Endothelial cell (in vitro differentiated cells): ENCODE data around the gene MN1. TPM values are rescaled to one million over a fixed set of nuclear protein-coding genes. Genes with fewer than 3 reads are reported as not detected.

ENCODE experiments used
- DNase-seq: peaks from one replicate; pipeline ENCODE4 v3.0.0; 2021; ENCODE audit warnings: low spot score
- H3K27ac Mint-ChIP-seq: one replicate; pipeline ENCODE4 v1.8.0; 2021; ENCODE audit warnings: mixed read lengths, inconsistent platforms; ENCODE audit not compliant: unreplicated experiment
- H3K27me3 Mint-ChIP-seq: one replicate; pipeline ENCODE4 v1.8.0; 2021; ENCODE audit warnings: mild to moderate bottlenecking, moderate library complexity, mixed read lengths, inconsistent platforms; ENCODE audit not compliant: unreplicated experiment
- H3K36me3 Mint-ChIP-seq: one replicate; pipeline ENCODE4 v1.8.0; 2021; ENCODE audit warnings: mild to moderate bottlenecking, low read depth, mixed read lengths, inconsistent platforms; ENCODE audit not compliant: unreplicated experiment
- H3K4me1 Mint-ChIP-seq: one replicate; pipeline ENCODE4 v1.8.0; 2021; ENCODE audit warnings: mild to moderate bottlenecking, mixed read lengths, inconsistent platforms; ENCODE audit not compliant: unreplicated experiment
- H3K4me3 Mint-ChIP-seq: one replicate; pipeline ENCODE4 v1.8.0; 2021; ENCODE audit warnings: mild to moderate bottlenecking, mixed read lengths, inconsistent platforms; ENCODE audit not compliant: unreplicated experiment
- H3K9me3 Mint-ChIP-seq: one replicate; pipeline ENCODE4 v1.8.0; 2021; ENCODE audit warnings: mixed read lengths, inconsistent platforms; ENCODE audit not compliant: unreplicated experiment
- total RNA-seq: library from RNA; stranded (reverse); fragmentation: NEBNext Ultra II Directional; extraction: Animal tissue kit (Norgen Biotek cat#: 25700); gene quantifications from one replicate; pipeline ENCODE4 v1.2.1, GENCODE V29; 2021; ENCODE audit not compliant: unreplicated experiment
- TF ChIP-seq, protein P1 (sequence below): fragments of 200-600 bp; sonication (generic); IDR thresholded peaks from one replicate; pipeline ENCODE4 v1.5.0; 2021; ENCODE audit warnings: antibody characterized with exemption; ENCODE audit not compliant: unreplicated experiment

MN1 gene
- total RNA-seq, 1 donor from 2014 or later, result 9.9 TPM

DNA sequence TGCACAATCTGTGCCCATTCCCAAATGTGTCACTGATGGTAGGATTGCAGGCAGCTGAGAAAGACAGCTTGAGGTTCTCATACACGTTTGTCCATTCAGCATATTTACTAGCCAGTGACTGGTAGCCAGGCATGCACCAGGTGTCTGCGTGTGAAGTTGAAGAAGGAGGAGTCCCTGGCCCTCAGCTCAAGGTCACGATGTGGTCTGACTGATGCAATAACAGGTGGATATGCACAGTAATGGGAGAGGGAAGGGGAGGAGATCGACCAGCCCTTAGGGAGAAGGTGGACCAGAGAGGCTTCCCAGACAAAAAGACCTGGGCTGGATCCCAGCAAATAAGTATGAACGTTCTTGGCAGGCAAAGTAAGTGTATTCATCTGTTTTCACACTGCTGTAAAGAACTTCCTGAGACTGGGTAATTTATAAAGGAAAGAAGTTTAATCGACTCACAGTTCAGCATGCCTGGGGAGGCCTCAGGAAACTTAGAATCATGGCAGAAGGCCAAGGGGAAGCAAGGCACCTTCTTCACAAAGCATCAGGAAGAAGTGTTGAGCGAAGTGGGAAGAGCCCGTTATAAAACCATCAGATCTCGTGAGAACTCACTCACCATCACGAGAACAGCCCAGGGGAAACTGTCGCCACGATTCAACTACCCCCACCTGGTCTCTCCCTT, 96.0 kb downstream of the MN1 start:
- H3K4me3 Mint-ChIP-seq, result no peak overlapping the region
- H3K27ac Mint-ChIP-seq, result no peak overlapping the region
- H3K36me3 Mint-ChIP-seq, result peaks cover under 1% of the 10 kb centered on the region
- no peaks in the 10 kb centered on the region for H3K9me3 Mint-ChIP-seq
- DNase-seq, result no peak
- peaks cover 20% of the 10 kb centered on the region for H3K4me1 Mint-ChIP-seq
- TF ChIP-seq, protein P1, sequence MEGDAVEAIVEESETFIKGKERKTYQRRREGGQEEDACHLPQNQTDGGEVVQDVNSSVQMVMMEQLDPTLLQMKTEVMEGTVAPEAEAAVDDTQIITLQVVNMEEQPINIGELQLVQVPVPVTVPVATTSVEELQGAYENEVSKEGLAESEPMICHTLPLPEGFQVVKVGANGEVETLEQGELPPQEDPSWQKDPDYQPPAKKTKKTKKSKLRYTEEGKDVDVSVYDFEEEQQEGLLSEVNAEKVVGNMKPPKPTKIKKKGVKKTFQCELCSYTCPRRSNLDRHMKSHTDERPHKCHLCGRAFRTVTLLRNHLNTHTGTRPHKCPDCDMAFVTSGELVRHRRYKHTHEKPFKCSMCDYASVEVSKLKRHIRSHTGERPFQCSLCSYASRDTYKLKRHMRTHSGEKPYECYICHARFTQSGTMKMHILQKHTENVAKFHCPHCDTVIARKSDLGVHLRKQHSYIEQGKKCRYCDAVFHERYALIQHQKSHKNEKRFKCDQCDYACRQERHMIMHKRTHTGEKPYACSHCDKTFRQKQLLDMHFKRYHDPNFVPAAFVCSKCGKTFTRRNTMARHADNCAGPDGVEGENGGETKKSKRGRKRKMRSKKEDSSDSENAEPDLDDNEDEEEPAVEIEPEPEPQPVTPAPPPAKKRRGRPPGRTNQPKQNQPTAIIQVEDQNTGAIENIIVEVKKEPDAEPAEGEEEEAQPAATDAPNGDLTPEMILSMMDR, result no peak
- peaks cover 8% of the 10 kb centered on the region for H3K27me3 Mint-ChIP-seq

DNA sequence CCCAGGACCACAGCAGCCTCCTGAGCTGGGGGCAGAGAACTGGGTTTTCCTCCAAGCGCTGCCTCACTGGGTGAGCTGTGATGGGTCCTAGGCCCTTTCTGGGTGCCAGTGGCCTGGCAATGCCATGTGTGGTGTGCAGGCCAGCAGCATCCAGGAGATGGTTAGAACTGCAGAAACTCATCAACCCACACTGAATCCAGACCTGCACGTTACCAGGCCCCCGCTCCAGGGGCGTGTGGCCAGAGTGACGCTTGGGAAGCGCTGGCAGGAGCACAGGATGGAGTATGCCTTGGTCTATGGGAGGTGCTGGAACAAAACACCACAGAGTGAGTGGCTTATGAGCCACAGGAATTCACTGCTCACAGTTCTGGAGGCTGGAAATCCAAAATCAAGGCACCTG, 97.0 kb downstream of the MN1 start:
- Mint-ChIP-seq H3K9me3 (no peaks in the 10 kb centered on the region), H3K4me3 (no peak overlapping the region), H3K4me1 (peaks cover 20% of the 10 kb centered on the region), H3K36me3 (no peaks in the 10 kb centered on the region), H3K27ac (no peak overlapping the region), H3K27me3 (peaks cover 6% of the 10 kb centered on the region)
- TF ChIP-seq, protein P1, result no peak
- DNase-seq, result no peak

DNA sequence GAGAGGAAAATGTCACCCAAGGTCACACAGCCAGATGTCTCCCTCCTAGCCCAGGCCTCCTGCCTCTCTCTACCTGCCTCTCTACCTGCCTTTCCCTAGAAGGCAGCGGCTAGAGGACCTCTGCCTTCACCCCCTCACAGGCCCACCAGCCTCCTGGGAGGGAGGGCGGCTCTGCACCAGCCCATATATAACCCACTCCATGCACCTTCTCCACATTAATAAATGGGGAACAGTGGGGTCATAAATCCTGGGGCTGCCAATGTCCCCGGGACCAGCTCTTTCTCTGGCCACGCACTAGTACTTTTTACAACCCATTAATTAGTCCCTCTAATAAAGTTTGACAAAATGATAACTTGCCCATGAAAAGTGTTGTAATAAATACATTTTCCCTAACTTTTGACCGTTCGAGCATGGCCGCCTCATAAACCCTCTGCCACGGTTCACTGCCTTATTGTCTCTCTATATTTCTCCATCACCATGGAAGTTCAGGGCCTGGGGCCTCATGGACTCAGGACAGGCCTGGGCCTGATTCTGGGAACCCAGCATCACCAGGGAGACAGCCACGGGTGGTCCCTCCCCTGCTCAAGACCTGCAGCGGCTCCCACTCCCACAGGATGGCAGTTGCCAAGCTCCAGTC, 102.1 kb downstream of the MN1 start:
- H3K36me3 Mint-ChIP-seq, result peaks cover 5% of the 10 kb centered on the region
- H3K4me1 Mint-ChIP-seq, result peaks cover 3% of the 10 kb centered on the region
- TF ChIP-seq, protein P1, result no peak
- H3K9me3 Mint-ChIP-seq, result no peaks in the 10 kb centered on the region
- H3K27ac Mint-ChIP-seq, result no peak overlapping the region
- H3K4me3 Mint-ChIP-seq, result no peak overlapping the region
- H3K27me3 Mint-ChIP-seq, result peaks cover 5% of the 10 kb centered on the region
- no peak for DNase-seq

DNA sequence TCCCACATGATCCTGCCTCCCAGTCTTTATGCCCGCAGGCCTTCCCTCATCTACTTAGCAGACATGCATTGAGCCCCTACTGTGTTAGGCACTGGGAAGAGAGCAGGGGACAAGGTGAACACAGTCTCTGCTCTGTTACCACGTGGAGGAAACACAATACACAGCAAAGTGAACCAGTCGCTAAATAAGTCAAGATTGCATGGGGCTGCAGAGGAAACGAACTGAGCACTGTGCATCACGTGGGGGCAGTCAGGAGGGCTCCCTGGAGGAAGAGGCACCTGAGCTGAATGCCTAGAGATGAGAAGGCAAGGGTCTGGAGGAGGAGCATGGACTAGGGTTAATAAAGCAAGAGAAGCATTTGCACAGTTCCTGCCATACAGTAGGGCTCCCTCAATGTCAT, 102.7 kb downstream of the MN1 start:
- Mint-ChIP-seq H3K27me3 (peaks cover 5% of the 10 kb centered on the region), H3K27ac (no peak overlapping the region), H3K4me3 (no peak overlapping the region), H3K9me3 (no peaks in the 10 kb centered on the region), H3K4me1 (peaks cover 3% of the 10 kb centered on the region), H3K36me3 (peaks cover 5% of the 10 kb centered on the region)
- no peak for DNase-seq
- TF ChIP-seq, protein P1, result no peak

Other genes starting within 250 kb of the MN1 start
- 72.5 TPM for gene PITPNB, start 117.5 kb upstream of the MN1 start, total RNA-seq